Measurements from ENCODE around the gene PIK3C2B.
"Not testable (repeated sequence)": the region's sequence is repeated elsewhere in the genome, so short reads cannot be mapped to it uniquely, and the experiment has no call there.

Gene PIK3C2B

GRCh38 chr1:204495777-204496176 is 1.2 kb upstream of the PIK3C2B start:
- no peak overlapping the region for H3K27ac ChIP-seq
- TF ChIP-seq CTCF (conservative IDR thresholded peaks at IDR 0.05) (no peak), ZFX (IDR thresholded peaks at IDR 0.05) (no peak)

- TF ChIP-seq CTCF (conservative IDR thresholded peaks at IDR 0.05) (no peak), ZFX (IDR thresholded peaks at IDR 0.05) (no peak)
These were observed 611 bp upstream of the PIK3C2B start for GRCh38 chr1:204495078-204495753.

GRCh38 chr1:204493984-204494280 is 673 bp downstream of the PIK3C2B start:
- TF ChIP-seq CTCF (conservative IDR thresholded peaks at IDR 0.05): no peak
- TF ChIP-seq ZFX (IDR thresholded peaks at IDR 0.05): no peak
- H3K27ac ChIP-seq: peak overlapping the region; percentile 95

More at GRCh38 chr1:204495078-204495753, 611 bp upstream of the PIK3C2B start:
- H3K27ac ChIP-seq: peak overlapping the region; percentile 95

GRCh38 chr1:204493145-204493983 is 1.2 kb downstream of the PIK3C2B start:
- H3K27ac ChIP-seq: peak overlapping the region; percentile 95
- TF ChIP-seq CTCF (conservative IDR thresholded peaks at IDR 0.05): no peak
- TF ChIP-seq ZFX (IDR thresholded peaks at IDR 0.05): no peak

GRCh38 chr1:204491655-204492054 is 3.0 kb downstream of the PIK3C2B start:
- no peak for TF ChIP-seq CTCF (conservative IDR thresholded peaks at IDR 0.05)
- TF ChIP-seq ZFX (IDR thresholded peaks at IDR 0.05): no peak
- H3K27ac ChIP-seq: no peak overlapping the region

- no peak overlapping the region for H3K27ac ChIP-seq
- TF ChIP-seq CTCF (conservative IDR thresholded peaks at IDR 0.05) (no peak), ZFX (IDR thresholded peaks at IDR 0.05) (no peak)
These were observed 7.4 kb downstream of the PIK3C2B start for GRCh38 chr1:204487256-204487615.

- H3K27ac ChIP-seq: not testable (repeated sequence)
These were observed 7.9 kb downstream of the PIK3C2B start for GRCh38 chr1:204486513-204487255.
